HUES48 (cell line): ENCODE results near the gene TMEM167A.
A peak's percentile ranks its signal among the peaks of the same experiment; 100 is the strongest.

Source experiments
- H3K27ac ChIP-seq: one replicate; pipeline ENCODE4 v1.7.0; 2013; ENCODE audit warnings: low read depth, low read length, inconsistent platforms
- H3K27me3 ChIP-seq: 2 replicates; pipeline ENCODE4 v1.6.1; 2013; ENCODE audit warnings: mild to moderate bottlenecking, low read length; ENCODE audit not compliant: control insufficient read depth, insufficient read depth
- H3K36me3 ChIP-seq: 2 replicates; pipeline ENCODE4 v1.6.1; 2013; ENCODE audit warnings: low read length; ENCODE audit not compliant: control insufficient read depth, insufficient read depth
- H3K4me1 ChIP-seq: 2 replicates; pipeline ENCODE4 v1.6.1; 2013; ENCODE audit warnings: mild to moderate bottlenecking, low read length; ENCODE audit not compliant: control insufficient read depth, insufficient read depth
- H3K4me3 ChIP-seq: 2 replicates; pipeline ENCODE4 v1.5.1; 2013; ENCODE audit warnings: mild to moderate bottlenecking, low read depth, low read length
- H3K9ac ChIP-seq: 2 replicates; pipeline ENCODE4 v1.6.1; 2013; ENCODE audit warnings: mild to moderate bottlenecking, low read depth, low read length, moderate library complexity
- H3K9me3 ChIP-seq: 2 replicates; pipeline ENCODE4 v1.6.1; 2013; ENCODE audit warnings: low read length; ENCODE audit not compliant: control insufficient read depth, insufficient read depth

TMEM167A gene

DNA sequence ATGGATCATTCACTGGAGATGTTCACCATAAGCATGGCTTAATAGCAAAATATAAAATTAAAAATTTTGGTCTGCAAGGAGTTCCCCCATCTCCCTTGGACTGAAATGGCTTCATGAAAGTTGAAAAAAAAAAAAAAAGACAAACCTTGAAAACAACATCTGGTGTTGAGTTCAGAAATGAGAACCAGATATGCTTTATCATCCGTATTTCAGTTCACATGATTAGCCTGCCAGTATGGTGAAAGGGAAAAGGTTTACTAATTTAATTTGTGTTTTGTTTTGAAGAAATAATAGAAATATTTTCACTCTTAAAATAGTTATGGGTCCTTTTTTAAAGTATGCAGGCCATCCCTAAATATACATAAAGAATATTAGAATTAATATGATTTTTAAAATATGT lies 67.8 kb downstream of the TMEM167A start:
- no peaks in the 10 kb centered on the region for H3K9me3 ChIP-seq
- no peak overlapping the region for H3K9ac ChIP-seq
- H3K4me3 ChIP-seq = no peak overlapping the region
- no peaks in the 10 kb centered on the region for H3K36me3 ChIP-seq
- H3K4me1 ChIP-seq = peaks cover 26% of the 10 kb centered on the region
- no peaks in the 10 kb centered on the region for H3K27me3 ChIP-seq
- H3K27ac ChIP-seq = no peak overlapping the region

GRCh38 chr5:83007755-83008154 lies 69.4 kb downstream of the TMEM167A start:
- Histone ChIP-seq H3K27me3 (no peaks in the 10 kb centered on the region), H3K4me1 (peaks cover 41% of the 10 kb centered on the region), H3K36me3 (no peaks in the 10 kb centered on the region), H3K4me3 (no peak overlapping the region; the same call in 1 of the 2 replicates), H3K9ac (no peak overlapping the region), H3K27ac (peak overlapping the region; percentile 16), H3K9me3 (no peaks in the 10 kb centered on the region)

GRCh38 chr5:83006683-83007283 lies 70.4 kb downstream of the TMEM167A start:
- Histone ChIP-seq H3K36me3 (no peaks in the 10 kb centered on the region), H3K27me3 (no peaks in the 10 kb centered on the region), H3K4me3 (no peak overlapping the region), H3K9ac (no peak overlapping the region), H3K4me1 (peaks cover 49% of the 10 kb centered on the region), H3K9me3 (no peaks in the 10 kb centered on the region), H3K27ac (no peak overlapping the region)

DNA sequence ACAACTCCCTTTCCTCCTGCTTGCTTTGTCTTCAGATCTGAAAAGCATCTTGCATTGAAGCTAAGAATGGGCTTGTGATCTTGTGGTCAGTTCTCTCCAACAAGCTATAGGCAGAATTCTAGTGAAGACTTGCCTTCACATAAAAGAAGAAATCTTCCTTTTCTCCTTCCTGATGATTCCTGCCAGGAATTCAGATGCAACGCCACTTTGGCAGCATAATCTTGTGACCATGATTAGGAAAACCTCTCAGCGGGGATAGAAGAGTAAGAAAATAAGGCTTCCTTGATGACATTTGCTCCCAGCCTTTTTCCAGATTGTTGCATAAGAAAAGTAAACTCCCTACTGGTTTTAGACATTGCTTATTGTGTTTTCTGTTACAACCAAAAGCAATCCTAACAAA lies 73.4 kb downstream of the TMEM167A start:
- Histone ChIP-seq H3K27ac (peak overlapping the region; percentile 68), H3K27me3 (no peaks in the 10 kb centered on the region), H3K9ac (no peak overlapping the region), H3K4me1 (peaks cover 70% of the 10 kb centered on the region), H3K36me3 (no peaks in the 10 kb centered on the region), H3K4me3 (no peak overlapping the region), H3K9me3 (no peaks in the 10 kb centered on the region)
